Lung (tissue), 12 donors: ENCODE results near the gene COL18A1. TPM values are rescaled to one million over a fixed set of nuclear protein-coding genes. Genes with fewer than 3 reads are reported as not detected.

Source experiments
- ATAC-seq: fragments of 200-7000 bp; cut with Tn5 transposase; one replicate; pipeline ENCODE4 v1.9.1; 2020; ENCODE audit warnings: moderate number of reproducible peaks; ENCODE audit not compliant: insufficient read depth, low FRiP score
- DNase-seq, 3 donors: peaks; one replicate each; pipeline ENCODE4 v3.0.0-alpha.2; 2013 to 2017
- H3K27ac ChIP-seq, 2 donors: one replicate each; pipeline ENCODE4 v1.5.1; 2013; ENCODE audit warnings: mild to moderate bottlenecking in 2 of 2, moderate library complexity in 2 of 2, control low read depth in 1 of 2, inconsistent platforms in 1 of 2, low read depth in 1 of 2, low read length in 1 of 2
- H3K27me3 ChIP-seq, 3 donors: one replicate each; pipeline ENCODE4 v1.5.1; 2013; ENCODE audit warnings: low read length in 2 of 3; ENCODE audit not compliant: control insufficient read depth in 3 of 3, insufficient read depth in 3 of 3
- H3K36me3 ChIP-seq, 4 donors: one replicate each; pipeline ENCODE4 v1.5.1; 2013; ENCODE audit warnings: low read length in 4 of 4, mild to moderate bottlenecking in 1 of 4, moderate library complexity in 1 of 4; ENCODE audit not compliant: control insufficient read depth in 4 of 4, insufficient read depth in 4 of 4
- H3K4me1 ChIP-seq, 5 donors: one replicate each; pipeline ENCODE4 v1.5.1; 2013; ENCODE audit warnings: low read length in 5 of 5, mild to moderate bottlenecking in 2 of 5, moderate library complexity in 1 of 5; ENCODE audit not compliant: control insufficient read depth in 5 of 5, insufficient read depth in 5 of 5
- H3K4me3 ChIP-seq: one replicate; pipeline ENCODE4 v1.5.1; 2013; ENCODE audit warnings: mild to moderate bottlenecking, control low read depth, moderate library complexity
- H3K9ac ChIP-seq, 2 donors: one replicate each; pipeline ENCODE4 v1.5.1; 2013; ENCODE audit warnings: low read length in 2 of 2, control low read depth in 1 of 2; ENCODE audit not compliant: insufficient read depth in 1 of 2
- H3K9me3 ChIP-seq, 4 donors: one replicate each; pipeline ENCODE4 v1.5.1; 2013; ENCODE audit warnings: low read length in 3 of 4, mild to moderate bottlenecking in 1 of 4, moderate library complexity in 1 of 4; ENCODE audit not compliant: control insufficient read depth in 4 of 4, insufficient read depth in 3 of 4
- CTCF ChIP-seq: IDR thresholded peaks from 2 replicates; pipeline ENCODE4 v1.5.1; 2012; ENCODE audit warnings: mild to moderate bottlenecking; ENCODE audit errors: control extremely low read depth, extremely low read depth
- WGBS, 2 donors: extraction: QIAGEN DNeasy Blood & Tissue Kit; methylation state at CpG; one replicate each; pipeline ENCODE4 v1.1.7; 2013; 5-methylcytosine and 5-hydroxymethylcytosine counted together
- polyA plus RNA-seq, 2 donors: library from polyadenylated mRNA; stranded (reverse); fragments of 200-250 nt; gene quantifications; one replicate each; pipeline ENCODE4 v1.2.1, GENCODE V29; 2013
- total RNA-seq, 2 donors: library from RNA; depleted of rRNA in 1 of 2; stranded (reverse); fragments of >200 nt in 1 of 2; gene quantifications; one replicate each; pipeline ENCODE4 v1.2.1, GENCODE V29; 2014 to 2021
- donor health status: control.
- donor health status: control.
- donor health status: Bipolar disorder and iron deficiency.
- donor health status: healthy.
- donor health status: DM: yes; HTN: yes; CAD: no.

Gene COL18A1
- total and polyA plus RNA-seq, 4 donors: 42.7 to 102 (median 45.8) TPM

GRCh38 chr21:45356653-45357435, 48.1 kb upstream of the COL18A1 start:
- peaks cover 0 to 3% (median 0%) of the 10 kb centered on the region in 4 donors for H3K9me3 ChIP-seq
- peaks cover 0 to 30% (median 20%) of the 10 kb centered on the region in 5 donors for H3K4me1 ChIP-seq
- no peak overlapping the region for H3K9ac ChIP-seq
- peak overlapping the region in 1 of 2 donors; percentile 73 for H3K27ac ChIP-seq
- no peak overlapping the region for H3K4me3 ChIP-seq
- DNase-seq: no peak
- no peak for TF ChIP-seq CTCF
- ATAC-seq: no peak
- no peaks in the 10 kb centered on the region for H3K27me3 ChIP-seq
- H3K36me3 ChIP-seq: no peaks in the 10 kb centered on the region
- WGBS, 2 donors: 70 to 71% methylated on average over 20 of the region's 20 CpGs

- Histone ChIP-seq H3K27me3 (no peaks in the 10 kb centered on the region), H3K9me3 (peaks cover 0 to 3% (median 0%) of the 10 kb centered on the region in 4 donors), H3K27ac (peak overlapping the region in 1 of 2 donors; percentile 73), H3K9ac (no peak overlapping the region), H3K36me3 (no peaks in the 10 kb centered on the region), H3K4me3 (no peak overlapping the region), H3K4me1 (peaks cover 0 to 30% (median 21%) of the 10 kb centered on the region in 5 donors)
- 69 to 80% methylated on average over 41 of the region's 41 CpGs for WGBS, 2 donors
- no peak for ATAC-seq
- TF ChIP-seq CTCF: no peak
- peak; percentile 80 to 88 (median 80) for DNase-seq
Observed at GRCh38 chr21:45357436-45358260, 47.3 kb upstream of the COL18A1 start.

- no peak overlapping the region for H3K4me3 ChIP-seq
- H3K9ac ChIP-seq: no peak overlapping the region
- H3K27me3 ChIP-seq: no peaks in the 10 kb centered on the region
- ATAC-seq: no peak
- WGBS, 2 donors: 95 to 96% methylated on average over 14 to 15 of the region's 15 CpGs
- peaks cover 0 to 30% (median 21%) of the 10 kb centered on the region in 5 donors for H3K4me1 ChIP-seq
- no peak for TF ChIP-seq CTCF
- H3K36me3 ChIP-seq: no peaks in the 10 kb centered on the region
- DNase-seq: no peak
- peaks cover 0 to 3% (median 0%) of the 10 kb centered on the region in 4 donors for H3K9me3 ChIP-seq
- peak overlapping the region in 1 of 2 donors; percentile 73 for H3K27ac ChIP-seq
Observed at GRCh38 chr21:45358261-45358670, 46.7 kb upstream of the COL18A1 start.
